K562 (cell line): ENCODE measurements around the gene SRRD. TPM values are rescaled to one million over a fixed set of nuclear protein-coding genes. Genes with fewer than 3 reads are reported as not detected.

Experiments
- ATAC-seq: fragments of 200-7000 bp; cut with Tn5 transposase; 3 replicates; pipeline ENCODE4 v1.9.1; 2020; ENCODE audit warnings: moderate library complexity
- BruUV-seq: library from RNA; stranded (reverse); fragments of 400-500 nt; replicated peaks from 2 replicates; lab custom pipeline; 2021; lab: Mats Ljungman, UMichigan
- CTCF ChIA-PET: fragments of 300-600 bp; formaldehyde crosslinking; extraction: SDS; loops from one replicate; lab custom pipeline; 2021; ENCODE audit warnings: low intra/inter-chr PET ratio; lab: Yijun Ruan, JAX
- POLR2A ChIA-PET: fragments of 300-600, 350-650 bp; sonication (Branson Sonifier 250); formaldehyde crosslinking; extraction: SDS; loops from one replicate; lab custom pipeline; 2021; ENCODE audit warnings: antibody characterized with exemption, inconsistent platforms; lab: Yijun Ruan, JAX
- DNase-seq, 4 experiments: peaks; one replicate each; pipeline versions ENCODE4 v3.0.0 to v3.0.0-alpha.2; 2011 to 2018; ENCODE audit warnings: low spot score in 3 of 4, mixed read lengths in 3 of 4; ENCODE audit errors: extremely low read depth in 1 of 4
- FAIRE-seq: peaks from 2 replicates; lab custom pipeline; 2011; peaks lifted over from hg19 to GRCh38; lab: Jason Lieb, UNC
- H2AFZ ChIP-seq: 2 replicates; pipeline ENCODE4 v1.6.0; 2011; ENCODE audit warnings: low read depth, low read length, control low read depth, inconsistent platforms
- H3K27ac ChIP-seq: fragments of 200-600 bp; 3 replicates; pipeline ENCODE4 v1.8.0; 2011; ENCODE audit warnings: low read depth, mild to moderate bottlenecking, control low read depth, inconsistent platforms, low read length, moderate library complexity, mixed read lengths; ENCODE audit errors: extremely low read depth
- H3K27me3 ChIP-seq, 2 experiments: fragments of 300-600 bp in 1 of 2; 2 replicates in 1 of 2; 3 replicates in 1 of 2; pipeline versions ENCODE4 v1.6.0 to v1.8.0; 2011; ENCODE audit warnings: inconsistent platforms in 2 of 2, low read length in 2 of 2, mild to moderate bottlenecking in 1 of 2, mixed read lengths in 1 of 2, moderate library complexity in 1 of 2; ENCODE audit not compliant: control insufficient read depth in 2 of 2, insufficient read depth in 2 of 2
- H3K36me3 ChIP-seq: fragments of 300-600 bp; 3 replicates; pipeline ENCODE4 v1.8.0; 2011; ENCODE audit warnings: mild to moderate bottlenecking, low read length, inconsistent platforms; ENCODE audit not compliant: control insufficient read depth, insufficient read depth
- H3K4me1 ChIP-seq, 2 experiments: fragments of 200-600 bp in 1 of 2; replicated peaks in 1 of 2; 2 replicates in 1 of 2; 3 replicates in 1 of 2; pipeline versions ENCODE4 v1.5.1 to v1.8.0; 2011; ENCODE audit warnings: inconsistent platforms in 2 of 2, low read length in 2 of 2, mild to moderate bottlenecking in 1 of 2, mixed read lengths in 1 of 2, moderate library complexity in 1 of 2; ENCODE audit not compliant: control insufficient read depth in 2 of 2, insufficient read depth in 2 of 2
- H3K4me2 ChIP-seq: 2 replicates; pipeline ENCODE4 v1.6.1; 2011; ENCODE audit warnings: low read length, control low read depth, inconsistent platforms, mixed read lengths; ENCODE audit not compliant: insufficient read depth
- H3K4me3 ChIP-seq: fragments of 200-600 bp; sonication (generic), shearing (Covaris generic); 2 replicates; pipeline ENCODE4 v1.5.1; 2016; ENCODE audit warnings: control low read depth, inconsistent platforms
- H3K79me2 ChIP-seq: fragments of 200-600 bp; 3 replicates; pipeline ENCODE4 v1.8.0; 2011; ENCODE audit warnings: low read length, inconsistent platforms; ENCODE audit not compliant: control insufficient read depth, insufficient read depth
- H3K9ac ChIP-seq, 2 experiments: 2 replicates each; pipeline versions ENCODE4 v1.6.0 to v1.6.1; 2011; ENCODE audit warnings: low read depth in 2 of 2, low read length in 2 of 2, control low read depth in 1 of 2, inconsistent platforms in 1 of 2, mild to moderate bottlenecking in 1 of 2, mixed read lengths in 1 of 2; ENCODE audit not compliant: insufficient read depth in 1 of 2
- H3K9me1 ChIP-seq: one replicate; pipeline ENCODE4 v1.6.0; 2011; ENCODE audit warnings: inconsistent platforms, mild to moderate bottlenecking, low read length, moderate library complexity; ENCODE audit not compliant: control insufficient read depth, insufficient read depth
- H3K9me3 ChIP-seq: replicated peaks from 2 replicates; pipeline ENCODE4 v1.5.1; 2011; ENCODE audit warnings: low read depth, low read length, inconsistent platforms; ENCODE audit not compliant: control insufficient read depth, insufficient read depth
- H4K20me1 ChIP-seq: replicated peaks from 2 replicates; pipeline ENCODE4 v1.6.1; 2011; ENCODE audit warnings: low read length, inconsistent platforms, mixed read lengths; ENCODE audit not compliant: control insufficient read depth, insufficient read depth
- CTBP1 ChIP-seq: fragments of 450-650 bp; IDR thresholded peaks from 2 replicates; pipeline ENCODE4 v1.6.1; 2016; ENCODE audit warnings: borderline replicate concordance
- IFI16 ChIP-seq: fragments of 250-450 bp; sonication (Bioruptor Pico); IDR thresholded peaks from 2 replicates; pipeline ENCODE4 v2.1.2; 2022; ENCODE audit warnings: mild to moderate bottlenecking, inconsistent platforms
- RFX5 ChIP-seq: IDR thresholded peaks from 2 replicates; pipeline ENCODE4 v1.6.1; 2011; ENCODE audit warnings: low read depth, mild to moderate bottlenecking, improper control_type of control experiment, low read length
- SP2 ChIP-seq: IDR thresholded peaks from 2 replicates; pipeline ENCODE4 v1.6.1; 2011; ENCODE audit warnings: mild to moderate bottlenecking, low read depth, low read length, moderate library complexity; ENCODE audit not compliant: poor library complexity, severe bottlenecking; ENCODE audit errors: extremely low read depth
- SPI1 ChIP-seq: IDR thresholded peaks from 2 replicates; pipeline ENCODE4 v1.6.1; 2011; ENCODE audit warnings: low read depth, low read length, control low read depth, borderline replicate concordance
- TAL1 ChIP-seq: fragments of 450-650 bp; IDR thresholded peaks from 2 replicates; pipeline ENCODE4 v1.6.1; 2016; ENCODE audit warnings: mild to moderate bottlenecking
- ZNF23 ChIP-seq: fragments of 250-450 bp; sonication (Bioruptor Pico); IDR thresholded peaks from 2 replicates; pipeline ENCODE4 v1.4.0; 2020; ENCODE audit warnings: mild to moderate bottlenecking
- ZNF586 ChIP-seq: fragments of 450-650 bp; formaldehyde crosslinking; conservative IDR thresholded peaks from 2 replicates; pipeline ENCODE4 v1.4.0; 2020; ENCODE audit warnings: mild to moderate bottlenecking, moderate library complexity
- WGBS: fragments of 100-300 bp; shearing (Covaris generic); methylation state at CpG from one replicate; pipeline ENCODE4 v1.1.6; 2016; ENCODE audit warnings: low coverage, mixed read lengths; ENCODE audit not compliant: insufficient coverage; ENCODE audit errors: missing lambda C conversion rate; 5-methylcytosine and 5-hydroxymethylcytosine counted together
- in situ Hi-C: fragments of 300-500 bp; cut with MboI; formaldehyde crosslinking; loops from 4 replicates; pipeline ENCODE4 v1.15.0; 2018; ENCODE audit warnings: inconsistent platforms, mixed read lengths
- intact Hi-C: fragments of 100-400 bp; cut with micrococcal nuclease; formaldehyde crosslinking; loops from 2 replicates; pipeline ENCODE4 v1.14.2; 2022
- polyA plus RNA-seq, 8 experiments: library from polyadenylated mRNA; depleted of rRNA in 4 of 8; stranded (reverse) in 5 of 8; unstranded in 3 of 8; fragments of >200 nt; fragmentation: Nextera tagmentation in 2 of 8; fragmentation: Illumina TruSeq in 1 of 8; extraction: Ambion mirVana in 2 of 8; extraction: Trizol in 1 of 8; gene quantifications; 2 replicates each; pipeline versions ENCODE4 v1.2.1 to v1.2.3, GENCODE V29; 2011 to 2014; ENCODE audit warnings: inconsistent platforms in 1 of 8, missing spikeins in 1 of 8
- total RNA-seq, 7 experiments: library from RNA; depleted of rRNA in 6 of 7; stranded (reverse); fragments of >200 nt in 6 of 7; fragmentation: Illumina TruSeq in 2 of 7; extraction: Trizol in 2 of 7; gene quantifications; 2 replicates each; pipeline versions ENCODE4 v1.2.1 to v1.2.3, GENCODE V29; 2011 to 2021; ENCODE audit warnings: low replicate concordance in 1 of 7
- TF ChIP-seq, protein P1 (sequence below): fragments of 250-450 bp; sonication (Bioruptor Pico); IDR thresholded peaks from 2 replicates; pipeline ENCODE4 v1.8.0; 2022; ENCODE audit warnings: inconsistent platforms
- TF ChIP-seq, protein P2 (sequence below): fragments of 200-600 bp; sonication (generic); IDR thresholded peaks from one replicate; pipeline ENCODE4 v1.6.1; 2012; ENCODE audit warnings: mild to moderate bottlenecking, low read depth, low read length, inconsistent platforms

The SRRD gene
- total and polyA plus RNA-seq, 9 of the 15 experiments (the other 6 are each of a cell fraction or from before 2014, with no cell fraction given): 4.9 to 59.4 (median 34.4) TPM

DNA sequence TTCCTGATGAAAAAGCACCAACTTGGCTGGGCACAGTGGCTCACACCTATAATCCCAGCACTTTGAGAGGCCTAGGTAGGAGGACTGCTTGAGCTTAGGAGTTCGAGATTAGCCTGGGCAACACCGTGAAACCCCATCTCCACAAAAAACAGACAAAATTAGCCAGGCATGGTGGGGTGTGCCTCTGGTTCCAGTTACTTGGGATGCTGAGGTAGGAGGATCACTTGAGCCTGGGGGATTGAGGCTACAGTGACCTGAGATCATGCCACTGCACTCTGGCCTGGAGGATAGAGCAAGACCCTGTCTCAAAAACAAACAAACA lies 3.1 kb upstream of the SRRD start:
- WGBS: 11% methylated on average over 2 of the region's 2 CpGs
- Histone ChIP-seq H3K27me3 (no peaks in the 10 kb centered on the region), H4K20me1 (no peaks in the 10 kb centered on the region), H3K9ac (peak overlapping the region; percentile 80 to 81; a peak in 3 of 4 replicates), H2AFZ (no peak overlapping the region), H3K27ac (peak overlapping the region; percentile 86), H3K4me1 (peaks cover 14 to 46% of the 10 kb centered on the region in 2 experiments; a peak in 4 of 5 replicates), H3K9me3 (no peaks in the 10 kb centered on the region), H3K4me2 (peak overlapping the region; percentile 97), H3K79me2 (peaks cover 90% of the 10 kb centered on the region), H3K36me3 (peaks cover 36% of the 10 kb centered on the region; the same call in 2 of the 3 replicates), H3K9me1 (no peaks in the 10 kb centered on the region), H3K4me3 (peak overlapping the region; percentile 89)
- ChIA-PET POLR2A (interaction anchor here (0.7 kb wide), 1 partner anchor 12 kb away, joined by 4 read pairs; no protein-coding TSS in a partner anchor), CTCF (no interaction called here)
- in situ Hi-C loops: no loop called here
- BruUV-seq: no TSS peak
- ATAC-seq (no peak), DNase-seq (no peak), FAIRE-seq (no peak)
- intact Hi-C loops: loop anchor here (10.0 kb wide), 1 partner anchor 104 kb away; no protein-coding TSS in a partner anchor
- no peak for TF ChIP-seq CTBP1
- TF ChIP-seq ZNF586 (CRISPR knock-in tag): no peak
- TF ChIP-seq, protein P1, sequence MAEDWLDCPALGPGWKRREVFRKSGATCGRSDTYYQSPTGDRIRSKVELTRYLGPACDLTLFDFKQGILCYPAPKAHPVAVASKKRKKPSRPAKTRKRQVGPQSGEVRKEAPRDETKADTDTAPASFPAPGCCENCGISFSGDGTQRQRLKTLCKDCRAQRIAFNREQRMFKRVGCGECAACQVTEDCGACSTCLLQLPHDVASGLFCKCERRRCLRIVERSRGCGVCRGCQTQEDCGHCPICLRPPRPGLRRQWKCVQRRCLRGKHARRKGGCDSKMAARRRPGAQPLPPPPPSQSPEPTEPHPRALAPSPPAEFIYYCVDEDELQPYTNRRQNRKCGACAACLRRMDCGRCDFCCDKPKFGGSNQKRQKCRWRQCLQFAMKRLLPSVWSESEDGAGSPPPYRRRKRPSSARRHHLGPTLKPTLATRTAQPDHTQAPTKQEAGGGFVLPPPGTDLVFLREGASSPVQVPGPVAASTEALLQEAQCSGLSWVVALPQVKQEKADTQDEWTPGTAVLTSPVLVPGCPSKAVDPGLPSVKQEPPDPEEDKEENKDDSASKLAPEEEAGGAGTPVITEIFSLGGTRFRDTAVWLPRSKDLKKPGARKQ (CRISPR knock-in tag): no peak
- TF ChIP-seq IFI16 (CRISPR knock-in tag): no peak
- no peak for TF ChIP-seq ZNF23
- TF ChIP-seq RFX5: no peak
- TF ChIP-seq, protein P2, sequence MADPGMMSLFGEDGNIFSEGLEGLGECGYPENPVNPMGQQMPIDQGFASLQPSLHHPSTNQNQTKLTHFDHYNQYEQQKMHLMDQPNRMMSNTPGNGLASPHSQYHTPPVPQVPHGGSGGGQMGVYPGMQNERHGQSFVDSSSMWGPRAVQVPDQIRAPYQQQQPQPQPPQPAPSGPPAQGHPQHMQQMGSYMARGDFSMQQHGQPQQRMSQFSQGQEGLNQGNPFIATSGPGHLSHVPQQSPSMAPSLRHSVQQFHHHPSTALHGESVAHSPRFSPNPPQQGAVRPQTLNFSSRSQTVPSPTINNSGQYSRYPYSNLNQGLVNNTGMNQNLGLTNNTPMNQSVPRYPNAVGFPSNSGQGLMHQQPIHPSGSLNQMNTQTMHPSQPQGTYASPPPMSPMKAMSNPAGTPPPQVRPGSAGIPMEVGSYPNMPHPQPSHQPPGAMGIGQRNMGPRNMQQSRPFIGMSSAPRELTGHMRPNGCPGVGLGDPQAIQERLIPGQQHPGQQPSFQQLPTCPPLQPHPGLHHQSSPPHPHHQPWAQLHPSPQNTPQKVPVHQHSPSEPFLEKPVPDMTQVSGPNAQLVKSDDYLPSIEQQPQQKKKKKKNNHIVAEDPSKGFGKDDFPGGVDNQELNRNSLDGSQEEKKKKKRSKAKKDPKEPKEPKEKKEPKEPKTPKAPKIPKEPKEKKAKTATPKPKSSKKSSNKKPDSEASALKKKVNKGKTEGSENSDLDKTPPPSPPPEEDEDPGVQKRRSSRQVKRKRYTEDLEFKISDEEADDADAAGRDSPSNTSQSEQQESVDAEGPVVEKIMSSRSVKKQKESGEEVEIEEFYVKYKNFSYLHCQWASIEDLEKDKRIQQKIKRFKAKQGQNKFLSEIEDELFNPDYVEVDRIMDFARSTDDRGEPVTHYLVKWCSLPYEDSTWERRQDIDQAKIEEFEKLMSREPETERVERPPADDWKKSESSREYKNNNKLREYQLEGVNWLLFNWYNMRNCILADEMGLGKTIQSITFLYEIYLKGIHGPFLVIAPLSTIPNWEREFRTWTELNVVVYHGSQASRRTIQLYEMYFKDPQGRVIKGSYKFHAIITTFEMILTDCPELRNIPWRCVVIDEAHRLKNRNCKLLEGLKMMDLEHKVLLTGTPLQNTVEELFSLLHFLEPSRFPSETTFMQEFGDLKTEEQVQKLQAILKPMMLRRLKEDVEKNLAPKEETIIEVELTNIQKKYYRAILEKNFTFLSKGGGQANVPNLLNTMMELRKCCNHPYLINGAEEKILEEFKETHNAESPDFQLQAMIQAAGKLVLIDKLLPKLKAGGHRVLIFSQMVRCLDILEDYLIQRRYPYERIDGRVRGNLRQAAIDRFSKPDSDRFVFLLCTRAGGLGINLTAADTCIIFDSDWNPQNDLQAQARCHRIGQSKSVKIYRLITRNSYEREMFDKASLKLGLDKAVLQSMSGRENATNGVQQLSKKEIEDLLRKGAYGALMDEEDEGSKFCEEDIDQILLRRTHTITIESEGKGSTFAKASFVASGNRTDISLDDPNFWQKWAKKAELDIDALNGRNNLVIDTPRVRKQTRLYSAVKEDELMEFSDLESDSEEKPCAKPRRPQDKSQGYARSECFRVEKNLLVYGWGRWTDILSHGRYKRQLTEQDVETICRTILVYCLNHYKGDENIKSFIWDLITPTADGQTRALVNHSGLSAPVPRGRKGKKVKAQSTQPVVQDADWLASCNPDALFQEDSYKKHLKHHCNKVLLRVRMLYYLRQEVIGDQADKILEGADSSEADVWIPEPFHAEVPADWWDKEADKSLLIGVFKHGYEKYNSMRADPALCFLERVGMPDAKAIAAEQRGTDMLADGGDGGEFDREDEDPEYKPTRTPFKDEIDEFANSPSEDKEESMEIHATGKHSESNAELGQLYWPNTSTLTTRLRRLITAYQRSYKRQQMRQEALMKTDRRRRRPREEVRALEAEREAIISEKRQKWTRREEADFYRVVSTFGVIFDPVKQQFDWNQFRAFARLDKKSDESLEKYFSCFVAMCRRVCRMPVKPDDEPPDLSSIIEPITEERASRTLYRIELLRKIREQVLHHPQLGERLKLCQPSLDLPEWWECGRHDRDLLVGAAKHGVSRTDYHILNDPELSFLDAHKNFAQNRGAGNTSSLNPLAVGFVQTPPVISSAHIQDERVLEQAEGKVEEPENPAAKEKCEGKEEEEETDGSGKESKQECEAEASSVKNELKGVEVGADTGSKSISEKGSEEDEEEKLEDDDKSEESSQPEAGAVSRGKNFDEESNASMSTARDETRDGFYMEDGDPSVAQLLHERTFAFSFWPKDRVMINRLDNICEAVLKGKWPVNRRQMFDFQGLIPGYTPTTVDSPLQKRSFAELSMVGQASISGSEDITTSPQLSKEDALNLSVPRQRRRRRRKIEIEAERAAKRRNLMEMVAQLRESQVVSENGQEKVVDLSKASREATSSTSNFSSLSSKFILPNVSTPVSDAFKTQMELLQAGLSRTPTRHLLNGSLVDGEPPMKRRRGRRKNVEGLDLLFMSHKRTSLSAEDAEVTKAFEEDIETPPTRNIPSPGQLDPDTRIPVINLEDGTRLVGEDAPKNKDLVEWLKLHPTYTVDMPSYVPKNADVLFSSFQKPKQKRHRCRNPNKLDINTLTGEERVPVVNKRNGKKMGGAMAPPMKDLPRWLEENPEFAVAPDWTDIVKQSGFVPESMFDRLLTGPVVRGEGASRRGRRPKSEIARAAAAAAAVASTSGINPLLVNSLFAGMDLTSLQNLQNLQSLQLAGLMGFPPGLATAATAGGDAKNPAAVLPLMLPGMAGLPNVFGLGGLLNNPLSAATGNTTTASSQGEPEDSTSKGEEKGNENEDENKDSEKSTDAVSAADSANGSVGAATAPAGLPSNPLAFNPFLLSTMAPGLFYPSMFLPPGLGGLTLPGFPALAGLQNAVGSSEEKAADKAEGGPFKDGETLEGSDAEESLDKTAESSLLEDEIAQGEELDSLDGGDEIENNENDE: no peak
- no peak for TF ChIP-seq SP2
- no peak for TF ChIP-seq SPI1
- TF ChIP-seq TAL1: no peak
